ENCODE measurements around the gene GJE1.

Gene GJE1

GRCh38 chr6:142183351-142183750 is 50.6 kb downstream of the GJE1 start:
- Histone ChIP-seq H3K27me3 (ENCODE audit: insufficient read depth, low read length, poor library complexity, severe bottlenecking) (no peaks in the 10 kb centered on the region), H3K79me2 (ENCODE audit: insufficient read depth, low read length) (no peaks in the 10 kb centered on the region), H3K9me2 (replicated peaks; ENCODE audit: low read depth, low read length) (no peaks in the 10 kb centered on the region), H3K9me3 (ENCODE audit: insufficient read depth, low read depth, low read length) (0 out of 2 replicates have a peak, but pooled peaks cover under 1% of the 10 kb centered on the region), H3K9ac (ENCODE audit: low read depth, low read length, poor library complexity, severe bottlenecking) (no peak overlapping the region), H3K4me2 (ENCODE audit: low read depth, low read length, poor library complexity, severe bottlenecking) (no peak overlapping the region), H3F3A (ENCODE audit: low read depth) (peaks cover 3% of the 10 kb centered on the region; the same call in 1 of the 2 replicates), H3K4me1 (ENCODE audit: insufficient read depth, low read length, poor library complexity, severe bottlenecking) (peaks cover 35% of the 10 kb centered on the region), H3K4me3 (ENCODE audit: low read length, poor library complexity, severe bottlenecking) (no peak overlapping the region), H4K20me1 (ENCODE audit: insufficient read depth, low read length, poor library complexity, severe bottlenecking) (no peaks in the 10 kb centered on the region), H2AFZ (ENCODE audit: low read length) (no peak overlapping the region), H3K36me3 (ENCODE audit: insufficient read depth, low read length) (peaks cover 13% of the 10 kb centered on the region; the same call in 1 of the 2 replicates)
- no peak for TF ChIP-seq EZH2phosphoT487 (IDR thresholded peaks at IDR 0.05; ENCODE audit: borderline replicate concordance)
- TF ChIP-seq, protein P1, sequence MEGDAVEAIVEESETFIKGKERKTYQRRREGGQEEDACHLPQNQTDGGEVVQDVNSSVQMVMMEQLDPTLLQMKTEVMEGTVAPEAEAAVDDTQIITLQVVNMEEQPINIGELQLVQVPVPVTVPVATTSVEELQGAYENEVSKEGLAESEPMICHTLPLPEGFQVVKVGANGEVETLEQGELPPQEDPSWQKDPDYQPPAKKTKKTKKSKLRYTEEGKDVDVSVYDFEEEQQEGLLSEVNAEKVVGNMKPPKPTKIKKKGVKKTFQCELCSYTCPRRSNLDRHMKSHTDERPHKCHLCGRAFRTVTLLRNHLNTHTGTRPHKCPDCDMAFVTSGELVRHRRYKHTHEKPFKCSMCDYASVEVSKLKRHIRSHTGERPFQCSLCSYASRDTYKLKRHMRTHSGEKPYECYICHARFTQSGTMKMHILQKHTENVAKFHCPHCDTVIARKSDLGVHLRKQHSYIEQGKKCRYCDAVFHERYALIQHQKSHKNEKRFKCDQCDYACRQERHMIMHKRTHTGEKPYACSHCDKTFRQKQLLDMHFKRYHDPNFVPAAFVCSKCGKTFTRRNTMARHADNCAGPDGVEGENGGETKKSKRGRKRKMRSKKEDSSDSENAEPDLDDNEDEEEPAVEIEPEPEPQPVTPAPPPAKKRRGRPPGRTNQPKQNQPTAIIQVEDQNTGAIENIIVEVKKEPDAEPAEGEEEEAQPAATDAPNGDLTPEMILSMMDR (conservative IDR thresholded peaks at IDR 0.05; ENCODE audit: low read length), result no peak

GRCh38 chr6:142184307-142184706 is 51.6 kb downstream of the GJE1 start:
- no peaks in the 10 kb centered on the region for H3K79me2 ChIP-seq (ENCODE audit: insufficient read depth, low read length)
- no peak overlapping the region for H3K4me3 ChIP-seq (ENCODE audit: low read length, poor library complexity, severe bottlenecking)
- no peak overlapping the region for H3K4me2 ChIP-seq (ENCODE audit: low read depth, low read length, poor library complexity, severe bottlenecking)
- H3F3A ChIP-seq (ENCODE audit: low read depth), result peaks cover 3% of the 10 kb centered on the region; the same call in 1 of the 2 replicates
- no peaks in the 10 kb centered on the region for H3K9me3 ChIP-seq (ENCODE audit: insufficient read depth, low read depth, low read length)
- TF ChIP-seq, protein P1 (conservative IDR thresholded peaks at IDR 0.05; ENCODE audit: low read length), result no peak
- TF ChIP-seq EZH2phosphoT487 (IDR thresholded peaks at IDR 0.05; ENCODE audit: borderline replicate concordance), result no peak
- no peaks in the 10 kb centered on the region for H4K20me1 ChIP-seq (ENCODE audit: insufficient read depth, low read length, poor library complexity, severe bottlenecking)
- H3K9me2 ChIP-seq (replicated peaks; ENCODE audit: low read depth, low read length), result no peaks in the 10 kb centered on the region
- H3K36me3 ChIP-seq (ENCODE audit: insufficient read depth, low read length), result peaks cover 5% of the 10 kb centered on the region; the same call in 1 of the 2 replicates
- peaks cover 35% of the 10 kb centered on the region for H3K4me1 ChIP-seq (ENCODE audit: insufficient read depth, low read length, poor library complexity, severe bottlenecking)
- H2AFZ ChIP-seq (ENCODE audit: low read length), result no peak overlapping the region
- no peak overlapping the region for H3K9ac ChIP-seq (ENCODE audit: low read depth, low read length, poor library complexity, severe bottlenecking)
- no peaks in the 10 kb centered on the region for H3K27me3 ChIP-seq (ENCODE audit: insufficient read depth, low read length, poor library complexity, severe bottlenecking)
